A549 (cell line): Measurements from ENCODE around the gene FAM3B. TPM values are rescaled to one million over a fixed set of nuclear protein-coding genes. Genes with fewer than 3 reads are reported as not detected.

Experiments
- ATAC-seq, 2 experiments: fragments of 200-7000 bp in 1 of 2; fragments of >200 bp in 1 of 2; cut with Nextera tagmentation in 1 of 2; cut with Tn5 transposase in 1 of 2; 3 replicates each; pipeline versions ENCODE4 v1.8.0 to v1.9.1; 2018 to 2020; ENCODE audit warnings: mild to moderate bottlenecking in 1 of 2, moderate library complexity in 1 of 2
- CTCF ChIA-PET: fragments of 300-600 bp; sonication (Branson Sonifier 250); formaldehyde crosslinking; extraction: SDS; loops from one replicate; lab custom pipeline; 2021; ENCODE audit warnings: antibody characterized with exemption, inconsistent platforms; lab: Yijun Ruan, JAX
- POLR2A ChIA-PET: fragments of 350-600 bp; formaldehyde crosslinking; extraction: SDS; loops from one replicate; lab custom pipeline; 2021; ENCODE audit warnings: antibody characterized with exemption, inconsistent platforms; lab: Yijun Ruan, JAX
- DNase-seq, 2 experiments: peaks; one replicate each; pipeline versions ENCODE4 v3.0.0 to v3.0.0-alpha.2; 2011 to 2016; ENCODE audit warnings: low read depth in 1 of 2, low spot score in 1 of 2
- FAIRE-seq: peaks from 2 replicates; lab custom pipeline; 2011; peaks lifted over from hg19 to GRCh38; lab: Jason Lieb, UNC
- H3K27ac ChIP-seq, 2 experiments: fragments of >200 bp; sonication (Bioruptor Twin); formaldehyde crosslinking; 3 replicates each; pipeline ENCODE4 v1.5.1; 2016 to 2017
- H3K4me1 ChIP-seq: fragments of >200 bp; sonication (Bioruptor Twin); formaldehyde crosslinking; 3 replicates; pipeline ENCODE4 v1.6.1; 2016
- H3K4me2 ChIP-seq: fragments of >200 bp; sonication (Bioruptor Twin); formaldehyde crosslinking; 3 replicates; pipeline ENCODE4 v1.6.1; 2016
- H3K4me3 ChIP-seq: fragments of >200 bp; sonication (Bioruptor Twin); formaldehyde crosslinking; 3 replicates; pipeline ENCODE4 v1.5.1; 2016
- H3K9me3 ChIP-seq: fragments of >200 bp; sonication (Bioruptor Twin); formaldehyde crosslinking; 3 replicates; pipeline ENCODE4 v1.6.1; 2016
- CBX8 ChIP-seq: fragments of 200-600 bp; sonication (generic); IDR thresholded peaks from 2 replicates; pipeline ENCODE4 v1.6.1; 2016
- CHD4 ChIP-seq: fragments of 200-600 bp; sonication (generic); IDR thresholded peaks from 2 replicates; pipeline ENCODE4 v1.6.1; 2016; ENCODE audit warnings: antibody characterized with exemption, mild to moderate bottlenecking, borderline replicate concordance
- EHF ChIP-seq: fragments of 250-450 bp; sonication (Bioruptor Pico); IDR thresholded peaks from 2 replicates; pipeline ENCODE4 v1.5.0; 2020; ENCODE audit warnings: mild to moderate bottlenecking
- EHMT2 ChIP-seq: fragments of 200-600 bp; sonication (generic); IDR thresholded peaks from 2 replicates; pipeline ENCODE4 v1.6.1; 2016; ENCODE audit warnings: antibody characterized with exemption, low read depth, mild to moderate bottlenecking, moderate library complexity
- FOSB ChIP-seq: fragments of 250-450 bp; sonication (Bioruptor Pico); IDR thresholded peaks from 2 replicates; pipeline ENCODE4 v1.5.0; 2020; ENCODE audit warnings: mild to moderate bottlenecking, moderate library complexity
- FOSL2 ChIP-seq, 2 experiments: fragments of 450-650 bp in 1 of 2; fragments of >200 bp in 1 of 2; sonication (Bioruptor Twin) in 1 of 2; formaldehyde crosslinking; IDR thresholded peaks; 2 replicates each; pipeline versions ENCODE4 v1.5.0 to v1.6.1; 2016 to 2020; ENCODE audit warnings: mild to moderate bottlenecking in 1 of 2, moderate library complexity in 1 of 2
- HDAC2 ChIP-seq: fragments of 200-600 bp; sonication (generic); IDR thresholded peaks from 2 replicates; pipeline ENCODE4 v1.6.1; 2016
- HEYL ChIP-seq: fragments of 250-450 bp; sonication (Bioruptor Pico); IDR thresholded peaks from 2 replicates; pipeline ENCODE4 v1.8.0; 2021; ENCODE audit warnings: mild to moderate bottlenecking, moderate library complexity
- JUN ChIP-seq, 2 experiments: fragments of >200 bp; sonication (Bioruptor Twin); formaldehyde crosslinking; IDR thresholded peaks; 2 replicates in 1 of 2; 3 replicates in 1 of 2; pipeline ENCODE4 v1.6.1; 2016 to 2017
- JUNB ChIP-seq: fragments of >200 bp; sonication (Bioruptor Twin); formaldehyde crosslinking; IDR thresholded peaks from 2 replicates; pipeline ENCODE4 v1.6.1; 2016
- KDM5A ChIP-seq: fragments of 200-600 bp; sonication (generic); IDR thresholded peaks from 2 replicates; pipeline ENCODE4 v1.6.1; 2016; ENCODE audit warnings: antibody characterized with exemption, mild to moderate bottlenecking
- MAFK ChIP-seq: fragments of 450-650 bp; IDR thresholded peaks from 2 replicates; pipeline ENCODE4 v1.6.1; 2014; ENCODE audit not compliant: partially characterized antibody
- MAZ ChIP-seq: fragments of 150-350 bp; IDR thresholded peaks from 2 replicates; pipeline ENCODE4 v1.6.1; 2014; ENCODE audit warnings: antibody characterized with exemption, low read depth, low read length, borderline replicate concordance
- MYC ChIP-seq: IDR thresholded peaks from 2 replicates; pipeline ENCODE4 v1.6.1; 2012; ENCODE audit warnings: mild to moderate bottlenecking, inconsistent platforms, low read length, improper control_type of control experiment, borderline replicate concordance
- POLR2A ChIP-seq: IDR thresholded peaks from 2 replicates; pipeline ENCODE4 v1.6.1; 2012; ENCODE audit warnings: mild to moderate bottlenecking, low read length
- RAD21 ChIP-seq, 2 experiments: fragments of >200 bp in 1 of 2; sonication (Bioruptor Twin) in 1 of 2; formaldehyde crosslinking in 1 of 2; IDR thresholded peaks in 1 of 2; conservative IDR thresholded peaks in 1 of 2; 2 replicates in 1 of 2; 3 replicates in 1 of 2; pipeline ENCODE4 v1.6.1; 2012 to 2018; ENCODE audit warnings: inconsistent platforms in 1 of 2
- RARB ChIP-seq: fragments of 250-450 bp; sonication (Bioruptor Pico); IDR thresholded peaks from 2 replicates; pipeline ENCODE4 v1.8.0; 2021; ENCODE audit warnings: mild to moderate bottlenecking, moderate library complexity
- RCOR1 ChIP-seq: fragments of 150-350 bp; IDR thresholded peaks from 2 replicates; pipeline ENCODE4 v1.6.1; 2014; ENCODE audit warnings: antibody characterized with exemption, low read length, low read depth
- RFX5 ChIP-seq: fragments of 450-650 bp; IDR thresholded peaks from 2 replicates; pipeline ENCODE4 v1.7.1; 2014; ENCODE audit warnings: antibody characterized with exemption, mild to moderate bottlenecking, moderate library complexity
- RNF2 ChIP-seq: fragments of 200-600 bp; sonication (generic); IDR thresholded peaks from 2 replicates; pipeline ENCODE4 v1.6.1; 2016; ENCODE audit warnings: low read depth, mild to moderate bottlenecking, antibody characterized with exemption, moderate library complexity, borderline replicate concordance
- SMC3 ChIP-seq: fragments of >200 bp; sonication (Bioruptor Twin); formaldehyde crosslinking; IDR thresholded peaks from 3 replicates; pipeline ENCODE4 v1.6.1; 2018; ENCODE audit warnings: inconsistent platforms
- ZC3H11A ChIP-seq: fragments of 450-650 bp; IDR thresholded peaks from 2 replicates; pipeline ENCODE4 v1.6.1; 2014; ENCODE audit warnings: antibody characterized with exemption, mild to moderate bottlenecking
- ZFP36 ChIP-seq: fragments of 450-650 bp; IDR thresholded peaks from 2 replicates; pipeline ENCODE4 v1.6.1; 2014; ENCODE audit warnings: borderline replicate concordance; ENCODE audit not compliant: partially characterized antibody
- ZNF302 ChIP-seq: fragments of 250-450 bp; sonication (Bioruptor Pico); IDR thresholded peaks from 2 replicates; pipeline ENCODE4 v1.9.0; 2021; ENCODE audit warnings: inconsistent platforms, mild to moderate bottlenecking, moderate library complexity
- WGBS: methylation state at CpG from one replicate; pipeline ENCODE4 v1.1.6; 2017; ENCODE audit errors: missing lambda C conversion rate; 5-methylcytosine and 5-hydroxymethylcytosine counted together
- polyA plus RNA-seq, 4 experiments: library from polyadenylated mRNA; depleted of rRNA in 3 of 4; stranded (reverse); fragments of >200 nt; fragmentation: RNase III in 1 of 4; extraction: RNeasy Plus Mini Kit Qiagen cat#74134 plus additional on column Dnase treatment in 1 of 4; gene quantifications; 2 replicates in 3 of 4; 3 replicates in 1 of 4; pipeline ENCODE4 v1.2.3, GENCODE V29; 2011 to 2017
- TF ChIP-seq, protein P1 (sequence below): IDR thresholded peaks from 2 replicates; pipeline ENCODE4 v1.6.1; 2012
- TF ChIP-seq, protein P2 (sequence below): fragments of 250-450 bp; sonication (Bioruptor Pico); IDR thresholded peaks from 2 replicates; pipeline ENCODE4 v1.5.0; 2020; ENCODE audit warnings: low read depth, mild to moderate bottlenecking, moderate library complexity
- TF ChIP-seq, protein P3 (sequence below): fragments of >200 bp; sonication (Bioruptor Twin); formaldehyde crosslinking; IDR thresholded peaks from 3 replicates; pipeline ENCODE4 v1.6.1; 2016
- TF ChIP-seq, protein P4 (sequence below): IDR thresholded peaks from 2 replicates; pipeline ENCODE4 v1.6.1; 2012; ENCODE audit warnings: low read depth, borderline replicate concordance
- TF ChIP-seq, protein P5 (sequence below): IDR thresholded peaks from 2 replicates; pipeline ENCODE4 v1.6.1; 2012

The FAM3B gene
- polyA plus RNA-seq, 2 of the 4 experiments (the other 2 are of a cell fraction), result not detected

DNA sequence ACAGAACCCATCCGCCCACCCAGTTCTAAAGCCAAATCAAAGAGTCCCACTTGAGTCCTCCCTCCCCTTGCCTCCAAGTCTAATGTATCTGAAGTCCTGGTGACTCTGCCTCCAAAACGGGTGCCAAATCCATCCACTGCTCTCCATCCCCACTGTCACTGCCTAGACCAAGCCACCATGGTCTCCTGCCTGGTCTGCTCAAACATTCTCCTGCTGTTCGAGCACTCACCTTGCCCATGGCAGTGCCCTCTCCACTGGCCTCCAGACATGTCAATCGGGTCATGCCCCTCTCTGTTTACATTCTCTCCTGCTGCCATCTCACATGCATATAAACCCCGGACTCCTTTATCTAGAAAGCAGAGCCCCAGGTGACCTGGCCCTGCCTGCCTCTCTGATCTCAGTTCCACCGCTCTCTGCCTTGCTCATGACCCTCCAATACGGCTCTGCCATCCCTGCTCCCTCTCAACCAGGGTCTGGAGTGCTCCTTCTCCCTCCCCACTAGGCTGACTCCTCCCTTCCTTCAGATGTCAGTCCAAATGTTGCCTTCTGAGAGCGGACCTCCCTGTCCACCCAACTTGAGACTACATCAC lies 77.4 kb downstream of the FAM3B start (continued):
- TF ChIP-seq, protein P1, sequence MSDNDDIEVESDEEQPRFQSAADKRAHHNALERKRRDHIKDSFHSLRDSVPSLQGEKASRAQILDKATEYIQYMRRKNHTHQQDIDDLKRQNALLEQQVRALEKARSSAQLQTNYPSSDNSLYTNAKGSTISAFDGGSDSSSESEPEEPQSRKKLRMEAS, result no peak
- no peak for TF ChIP-seq EHMT2

DNA sequence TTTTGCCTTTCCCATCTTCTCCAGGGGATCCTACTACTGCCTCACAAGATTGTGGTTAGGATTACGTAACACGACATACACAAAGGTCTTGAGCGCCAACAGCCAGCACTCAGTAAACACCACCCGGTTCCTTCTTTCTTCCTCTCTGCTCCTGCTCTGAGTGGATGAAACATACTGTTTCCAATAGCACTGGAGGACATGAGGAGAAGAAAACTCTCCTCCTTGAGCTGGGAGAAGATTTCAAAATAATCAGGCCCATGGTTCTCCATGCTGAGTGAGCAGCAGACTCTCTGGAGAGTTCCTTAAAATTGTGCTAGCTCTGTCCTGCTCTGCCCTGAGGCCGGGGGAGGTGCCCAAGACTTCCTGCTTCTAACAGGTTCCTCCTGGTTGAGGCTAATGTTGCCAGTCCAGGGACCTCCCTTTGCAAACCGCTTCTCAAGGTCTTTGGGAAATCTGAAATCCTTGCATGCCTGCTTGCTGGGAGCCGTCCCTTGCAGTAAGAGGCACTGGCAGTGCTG lies 80.0 kb downstream of the FAM3B start:
- CTCF ChIA-PET, result no interaction called here
- FAIRE-seq (no peak), ATAC-seq (no peak), DNase-seq (no peak)
- no peak overlapping the region for H3K4me3 ChIP-seq
- 0 out of 3 replicates have a peak overlapping the region, but pooled peaks have one; percentile 21 for H3K4me2 ChIP-seq
- H3K27ac ChIP-seq, result no peak overlapping the region
- WGBS, result 15% methylated on average over 7 of the region's 7 CpGs
- TF ChIP-seq CHD4 (no peak), ZC3H11A (no peak), RFX5 (no peak), ZNF302 (CRISPR knock-in tag) (no peak), MYC (no peak), MAZ (no peak), POLR2A (no peak), EHF (CRISPR knock-in tag) (no peak), JUNB (no peak)
- TF ChIP-seq, protein P2, sequence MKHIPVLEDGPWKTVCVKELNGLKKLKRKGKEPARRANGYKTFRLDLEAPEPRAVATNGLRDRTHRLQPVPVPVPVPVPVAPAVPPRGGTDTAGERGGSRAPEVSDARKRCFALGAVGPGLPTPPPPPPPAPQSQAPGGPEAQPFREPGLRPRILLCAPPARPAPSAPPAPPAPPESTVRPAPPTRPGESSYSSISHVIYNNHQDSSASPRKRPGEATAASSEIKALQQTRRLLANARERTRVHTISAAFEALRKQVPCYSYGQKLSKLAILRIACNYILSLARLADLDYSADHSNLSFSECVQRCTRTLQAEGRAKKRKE, result no peak
- TF ChIP-seq, protein P3, sequence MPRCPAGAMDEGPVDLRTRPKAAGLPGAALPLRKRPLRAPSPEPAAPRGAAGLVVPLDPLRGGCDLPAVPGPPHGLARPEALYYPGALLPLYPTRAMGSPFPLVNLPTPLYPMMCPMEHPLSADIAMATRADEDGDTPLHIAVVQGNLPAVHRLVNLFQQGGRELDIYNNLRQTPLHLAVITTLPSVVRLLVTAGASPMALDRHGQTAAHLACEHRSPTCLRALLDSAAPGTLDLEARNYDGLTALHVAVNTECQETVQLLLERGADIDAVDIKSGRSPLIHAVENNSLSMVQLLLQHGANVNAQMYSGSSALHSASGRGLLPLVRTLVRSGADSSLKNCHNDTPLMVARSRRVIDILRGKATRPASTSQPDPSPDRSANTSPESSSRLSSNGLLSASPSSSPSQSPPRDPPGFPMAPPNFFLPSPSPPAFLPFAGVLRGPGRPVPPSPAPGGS, result no peak
- POLR2A ChIA-PET, result no interaction called here
- no peaks in the 10 kb centered on the region for H3K9me3 ChIP-seq
- H3K4me1 ChIP-seq, result no peaks in the 10 kb centered on the region

DNA sequence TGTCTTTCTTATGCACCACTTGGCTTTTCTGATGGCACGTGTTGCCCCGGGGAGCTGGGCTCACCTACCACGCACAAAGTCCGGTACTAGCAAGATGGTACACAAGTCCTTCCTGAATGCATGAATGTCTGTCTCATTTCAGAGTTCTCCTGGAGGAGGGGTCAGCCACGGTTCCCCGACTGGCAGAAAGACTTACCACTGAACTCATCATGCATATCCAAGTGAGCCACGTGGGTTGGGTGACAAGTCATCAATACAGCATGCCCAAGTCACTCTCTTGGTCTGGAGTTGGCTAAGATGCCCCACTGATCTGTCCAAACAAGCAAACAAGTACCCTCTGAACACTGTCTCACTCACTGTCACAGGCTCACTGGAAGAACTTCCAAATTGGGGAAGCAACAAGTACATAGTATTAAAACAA lies 80.9 kb downstream of the FAM3B start:
- Histone ChIP-seq H3K4me2 (no peak overlapping the region), H3K9me3 (no peaks in the 10 kb centered on the region), H3K4me1 (no peaks in the 10 kb centered on the region), H3K27ac (no peak overlapping the region), H3K4me3 (no peak overlapping the region)
- no peak for FAIRE-seq
- no peak for ATAC-seq
- no peak for TF ChIP-seq RCOR1
- no peak for TF ChIP-seq RARB (CRISPR knock-in tag)
- no peak for TF ChIP-seq FOSB
- TF ChIP-seq KDM5A, result no peak
- no peak for TF ChIP-seq FOSL2 (IDR thresholded peaks at IDR 0.05)
- no peak for TF ChIP-seq FOSL2 (CRISPR knock-in tag; IDR thresholded peaks at IDR 0.05)
- TF ChIP-seq RFX5, result no peak
- no peak for TF ChIP-seq MAFK
- TF ChIP-seq, protein P4, sequence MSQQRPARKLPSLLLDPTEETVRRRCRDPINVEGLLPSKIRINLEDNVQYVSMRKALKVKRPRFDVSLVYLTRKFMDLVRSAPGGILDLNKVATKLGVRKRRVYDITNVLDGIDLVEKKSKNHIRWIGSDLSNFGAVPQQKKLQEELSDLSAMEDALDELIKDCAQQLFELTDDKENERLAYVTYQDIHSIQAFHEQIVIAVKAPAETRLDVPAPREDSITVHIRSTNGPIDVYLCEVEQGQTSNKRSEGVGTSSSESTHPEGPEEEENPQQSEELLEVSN, result no peak
- TF ChIP-seq JUN (IDR thresholded peaks at IDR 0.05), result no peak
- no peak for TF ChIP-seq EHF (CRISPR knock-in tag)
- TF ChIP-seq ZFP36, result no peak
- TF ChIP-seq CBX8, result no peak
- no peak for TF ChIP-seq RNF2
- TF ChIP-seq MAZ, result no peak
- no peak for TF ChIP-seq HDAC2
- TF ChIP-seq, protein P5, sequence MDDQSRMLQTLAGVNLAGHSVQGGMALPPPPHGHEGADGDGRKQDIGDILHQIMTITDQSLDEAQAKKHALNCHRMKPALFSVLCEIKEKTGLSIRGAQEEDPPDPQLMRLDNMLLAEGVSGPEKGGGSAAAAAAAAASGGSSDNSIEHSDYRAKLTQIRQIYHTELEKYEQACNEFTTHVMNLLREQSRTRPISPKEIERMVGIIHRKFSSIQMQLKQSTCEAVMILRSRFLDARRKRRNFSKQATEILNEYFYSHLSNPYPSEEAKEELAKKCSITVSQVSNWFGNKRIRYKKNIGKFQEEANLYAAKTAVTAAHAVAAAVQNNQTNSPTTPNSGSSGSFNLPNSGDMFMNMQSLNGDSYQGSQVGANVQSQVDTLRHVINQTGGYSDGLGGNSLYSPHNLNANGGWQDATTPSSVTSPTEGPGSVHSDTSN, result no peak
- TF ChIP-seq HEYL, result no peak
- TF ChIP-seq RAD21 (conservative IDR thresholded peaks at IDR 0.05 in 1 of 2, IDR thresholded peaks at IDR 0.05 in 1 of 2), result no peak
- TF ChIP-seq POLR2A, result no peak
- TF ChIP-seq SMC3, result no peak
- DNase-seq, result no peak
- ChIA-PET POLR2A (no interaction called here), CTCF (no interaction called here)
- 41% methylated on average over 7 of the region's 7 CpGs for WGBS
